Measurements from ENCODE around the gene SLC50A1.
"Not testable (repeated sequence)": the region's sequence is repeated elsewhere in the genome, so short reads cannot be mapped to it uniquely, and the experiment has no call there.

Gene SLC50A1

DNA sequence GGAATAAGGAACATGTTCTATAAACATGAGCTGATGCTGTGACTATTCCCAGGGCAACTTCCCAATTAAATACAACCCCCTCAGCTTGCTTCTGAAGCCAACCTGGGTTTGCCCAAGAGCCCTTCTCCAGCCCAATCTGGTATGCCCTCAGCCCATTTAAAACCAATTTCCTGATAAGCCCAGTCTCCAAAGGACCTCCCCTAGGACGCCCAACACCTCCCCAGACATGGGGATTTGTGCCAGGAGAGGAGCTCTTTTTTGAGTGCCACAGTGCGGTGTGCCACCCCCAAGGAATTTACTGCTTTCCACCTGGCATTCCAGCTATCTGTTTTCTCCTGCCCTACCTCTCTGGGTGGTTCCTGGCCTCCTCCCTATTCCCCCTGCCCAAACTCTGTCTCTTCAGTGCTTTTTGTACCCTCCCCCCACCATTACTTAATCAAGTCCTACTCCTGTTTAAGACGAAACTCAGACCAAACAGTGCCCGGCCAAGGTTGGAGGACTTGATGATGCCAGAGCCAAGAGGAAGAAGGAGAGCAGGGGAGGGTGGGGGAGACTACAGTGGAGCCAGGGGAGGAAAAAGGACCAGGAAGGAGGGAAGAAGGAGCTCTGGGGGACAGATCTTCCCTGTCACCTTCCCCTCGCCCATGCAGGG is 19.4 kb upstream of the SLC50A1 start:
- DNase-seq (ENCODE audit: low read depth) = no peak

DNA sequence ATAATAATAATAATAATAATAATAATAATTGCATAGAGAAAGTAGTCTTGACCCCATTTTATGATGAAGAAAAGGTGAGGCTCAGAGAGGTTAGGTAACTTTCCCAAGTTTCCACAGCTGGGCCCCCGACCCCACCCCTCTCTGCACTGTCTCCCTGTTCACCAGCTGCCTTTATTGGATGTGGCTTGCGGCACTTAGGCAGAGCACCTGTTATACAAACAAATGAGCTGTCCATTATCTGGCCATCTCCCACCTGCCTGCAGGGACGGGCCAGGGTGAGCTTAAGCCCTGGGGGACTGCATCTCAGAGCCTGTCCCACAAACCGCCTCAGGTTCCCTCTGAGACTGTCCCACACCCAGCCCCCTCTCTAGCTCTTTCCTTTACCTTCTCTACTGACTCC is 18.0 kb upstream of the SLC50A1 start:
- DNase-seq (ENCODE audit: low read depth) = no peak

DNA sequence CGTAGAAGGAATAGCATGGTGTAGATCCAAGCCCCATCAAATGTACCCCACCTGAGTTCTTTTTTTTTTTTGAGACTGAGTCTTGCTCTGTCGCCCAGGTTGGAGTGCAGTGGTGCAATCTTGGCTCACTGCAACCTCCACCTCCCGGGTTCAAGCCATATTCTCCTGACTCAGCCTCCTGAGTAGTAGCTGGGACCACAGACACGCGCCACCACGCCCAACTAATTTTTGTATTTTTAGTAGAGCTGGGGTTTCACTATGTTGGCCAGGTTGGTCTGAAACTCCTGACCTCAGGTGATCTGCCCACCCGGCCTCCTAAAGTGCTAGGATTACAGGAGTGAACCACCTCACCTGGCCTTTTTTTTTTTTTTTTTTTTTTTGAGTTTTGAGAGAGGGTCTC is 17.6 kb upstream of the SLC50A1 start:
- DNase-seq (ENCODE audit: low read depth) = not testable (repeated sequence)

DNA sequence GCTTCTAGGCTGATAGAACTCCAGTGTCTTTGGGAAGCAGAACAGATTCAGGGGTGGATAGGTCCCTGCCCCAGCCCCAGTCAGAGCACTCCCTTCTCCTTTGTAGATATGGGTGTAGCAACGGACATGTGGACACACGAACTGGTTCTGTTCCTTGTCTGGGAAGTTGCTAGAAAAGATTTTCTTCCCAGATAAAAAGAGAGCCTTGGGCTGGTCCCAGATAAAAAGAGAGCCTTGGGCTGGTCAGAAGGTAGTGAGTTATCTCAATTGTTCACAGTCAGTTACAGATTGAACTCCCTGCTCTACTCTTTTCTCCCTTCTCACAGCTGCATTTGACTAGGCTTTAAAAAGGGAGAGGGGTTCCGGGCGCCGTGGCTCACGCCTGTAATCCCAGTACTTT is 15.4 kb upstream of the SLC50A1 start:
- DNase-seq (ENCODE audit: low read depth) = no peak

DNA sequence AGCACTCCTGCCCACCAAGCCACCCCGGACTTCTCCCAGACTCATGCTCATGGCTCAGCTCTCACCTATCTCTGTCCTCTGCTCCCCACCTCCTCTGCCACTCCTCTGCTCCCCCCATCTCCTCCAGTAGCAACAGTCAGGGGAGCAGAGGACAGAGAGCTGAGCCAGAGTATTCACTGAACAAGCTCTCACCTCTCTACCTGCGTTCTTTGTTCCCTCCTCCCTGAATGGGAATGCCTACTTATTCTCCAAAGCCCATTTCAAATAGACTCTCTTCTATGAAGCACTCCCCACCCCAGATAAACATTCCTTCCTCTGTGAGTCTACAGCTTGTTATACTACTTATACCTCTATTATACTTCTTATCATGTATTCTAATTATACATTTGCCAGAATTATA is 14.4 kb upstream of the SLC50A1 start:
- no peak for DNase-seq (ENCODE audit: low read depth)

DNA sequence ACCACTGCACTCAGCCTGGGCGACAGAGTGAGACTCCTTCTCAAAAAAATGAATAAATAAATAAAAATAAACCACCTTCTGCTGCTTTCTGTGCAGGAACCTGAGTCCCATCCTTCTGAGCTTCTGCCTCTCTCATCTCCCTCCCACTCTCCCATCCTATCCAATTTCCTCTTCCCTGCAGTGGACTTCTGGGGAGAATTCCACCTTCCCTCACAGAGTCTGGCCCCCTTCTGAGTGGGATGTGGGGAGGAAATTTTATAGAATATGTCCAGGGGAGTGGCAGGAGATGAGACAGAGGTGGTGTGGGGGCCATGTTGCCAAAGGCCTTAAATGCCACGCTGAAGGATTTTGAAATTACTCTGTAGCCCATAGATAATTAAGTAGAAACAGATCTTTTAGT is 13.3 kb upstream of the SLC50A1 start:
- DNase-seq (ENCODE audit: low read depth) = no peak

DNA sequence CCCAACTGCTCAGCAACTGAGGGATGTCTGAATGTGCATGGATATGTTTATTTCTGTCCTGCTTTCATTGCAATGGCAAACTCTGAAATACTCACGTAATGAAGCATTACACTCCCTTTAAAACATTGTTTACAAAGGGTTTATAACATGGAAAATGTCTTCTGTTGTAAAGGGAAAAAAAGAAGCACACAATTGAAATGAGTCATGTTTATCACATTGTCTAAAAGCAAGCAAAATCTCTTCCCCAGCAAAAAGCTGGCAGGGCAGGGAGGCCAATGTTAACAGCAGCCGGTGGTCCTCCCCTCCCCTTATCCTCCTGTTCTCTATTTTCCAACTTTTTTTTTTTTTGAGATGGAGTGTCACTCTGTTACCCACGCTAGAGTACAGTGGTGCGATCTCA is 11.9 kb upstream of the SLC50A1 start:
- no peak for DNase-seq (ENCODE audit: low read depth)

DNA sequence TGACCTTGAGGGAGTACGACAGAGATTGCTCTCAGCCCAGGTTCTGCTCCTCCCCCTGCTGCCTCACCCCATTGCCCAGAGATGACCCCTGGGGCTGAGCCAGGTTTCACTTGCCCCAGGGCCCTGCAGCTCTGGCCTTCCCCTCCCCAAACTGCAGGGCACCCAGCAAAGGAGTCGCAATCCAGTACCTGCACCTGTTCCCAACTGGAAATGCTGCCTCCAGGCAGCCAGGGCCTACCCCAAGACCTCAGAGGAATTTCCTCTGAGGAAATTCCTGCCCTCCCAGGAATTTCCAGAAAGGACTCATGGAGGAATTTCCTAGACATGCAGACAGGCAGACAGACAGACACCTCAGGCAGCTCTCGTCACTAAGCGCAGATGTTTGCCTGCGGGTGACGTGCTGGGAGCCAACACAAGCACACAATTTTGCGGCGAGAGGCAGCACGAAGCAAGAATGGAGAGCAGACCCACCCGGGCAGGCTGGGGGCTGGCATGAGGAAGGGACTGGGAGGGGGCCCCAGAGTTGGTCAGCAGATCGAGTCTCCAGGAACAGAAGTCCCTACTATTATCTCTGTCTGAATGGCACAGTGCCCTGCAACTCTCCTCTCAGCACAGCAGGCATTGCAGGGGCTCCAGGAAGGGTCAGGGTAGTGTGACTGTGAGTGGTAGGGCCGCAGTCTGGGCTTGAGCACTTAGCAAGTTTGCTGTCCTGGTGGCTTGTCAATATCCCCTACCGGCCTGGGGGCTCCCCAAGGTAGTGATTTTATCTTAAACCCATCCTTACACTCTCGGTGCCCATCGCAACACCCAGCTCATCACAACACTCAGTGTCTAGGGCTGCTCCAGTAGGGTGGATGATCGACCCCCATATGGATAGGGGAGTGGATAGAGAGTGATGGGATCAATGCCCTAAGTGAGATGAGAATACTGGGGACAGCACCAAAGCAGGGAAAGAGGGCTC is 10.9 kb upstream of the SLC50A1 start:
- no peak for DNase-seq (ENCODE audit: low read depth)

DNA sequence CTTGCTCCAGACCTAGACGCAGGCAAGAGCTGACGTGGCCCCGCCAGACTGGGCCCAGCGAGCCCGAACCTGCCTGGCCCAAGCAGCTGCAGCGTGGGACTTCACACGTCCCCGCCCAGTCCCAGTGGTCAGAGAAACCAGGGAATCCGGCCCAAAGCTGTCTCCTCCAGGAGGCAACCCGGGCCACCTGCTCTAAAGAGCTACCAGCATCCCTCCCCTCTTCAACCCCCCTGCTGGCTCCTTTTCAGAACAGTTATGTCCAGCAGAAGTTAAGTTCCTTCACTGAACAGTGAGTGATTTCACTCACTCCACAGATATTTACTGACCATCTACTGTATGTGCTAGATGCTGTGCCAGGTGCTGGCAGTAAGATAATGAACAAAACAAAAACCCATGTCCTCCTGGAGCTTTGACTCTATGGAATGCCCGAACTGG is 10.1 kb upstream of the SLC50A1 start:
- DNase-seq (ENCODE audit: low read depth) = no peak

DNA sequence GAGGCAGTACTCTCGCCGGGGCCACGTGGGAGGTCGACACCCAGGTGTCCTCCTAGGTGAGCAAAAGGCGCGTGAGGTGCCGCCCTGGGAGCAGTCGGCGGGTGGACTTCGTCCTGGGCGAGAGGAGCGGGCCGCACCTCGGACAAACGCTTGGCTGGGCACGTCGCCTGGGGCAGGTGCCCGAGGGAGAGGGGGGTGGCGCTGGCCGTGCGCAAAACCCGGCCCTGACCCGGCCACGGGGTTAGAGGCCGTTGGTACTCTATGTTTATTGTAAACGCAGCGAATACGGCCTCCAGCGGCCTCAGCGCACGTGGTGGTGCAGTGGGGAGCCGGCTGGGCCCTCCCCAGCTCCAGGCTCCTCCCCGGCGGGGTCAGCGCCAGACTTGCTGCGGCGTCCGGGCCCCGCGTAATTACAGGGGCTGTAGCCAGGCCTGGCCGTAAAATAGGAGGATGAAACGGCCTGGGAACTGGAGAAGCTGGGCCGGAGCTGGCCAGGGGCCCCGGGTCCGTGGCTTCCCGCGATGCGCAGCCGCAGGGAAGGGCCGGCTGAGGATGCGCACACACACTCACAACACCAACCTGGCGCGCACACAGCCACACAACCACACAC is 9.6 kb upstream of the SLC50A1 start:
- DNase-seq (ENCODE audit: low read depth) = no peak

DNA sequence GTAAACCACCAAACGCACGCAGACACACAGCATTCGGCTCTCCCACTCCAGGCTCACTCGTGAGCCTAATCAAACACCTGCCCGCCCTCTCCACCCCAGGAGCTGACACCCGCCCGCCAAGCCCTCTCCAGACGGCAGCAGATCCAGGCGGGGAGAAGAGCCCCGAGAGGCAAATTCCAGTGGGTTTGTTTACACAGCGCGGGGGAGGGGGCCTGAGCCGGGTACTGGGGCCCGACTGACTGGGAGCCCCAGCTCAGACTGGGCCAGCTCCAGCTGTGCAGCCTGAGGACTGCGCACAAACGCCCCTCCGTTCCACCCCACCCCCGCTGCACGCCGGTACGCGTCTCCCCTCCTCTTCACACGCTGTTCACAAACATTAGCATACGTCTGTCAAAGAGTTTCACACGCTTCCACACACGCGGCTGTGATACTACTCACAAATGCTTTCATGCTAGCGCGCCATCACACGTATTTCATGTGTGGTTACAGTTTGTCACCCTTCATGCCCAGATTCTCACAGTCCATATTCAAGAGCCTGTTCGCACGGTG is 9.0 kb upstream of the SLC50A1 start:
- no peak for DNase-seq (ENCODE audit: low read depth)

DNA sequence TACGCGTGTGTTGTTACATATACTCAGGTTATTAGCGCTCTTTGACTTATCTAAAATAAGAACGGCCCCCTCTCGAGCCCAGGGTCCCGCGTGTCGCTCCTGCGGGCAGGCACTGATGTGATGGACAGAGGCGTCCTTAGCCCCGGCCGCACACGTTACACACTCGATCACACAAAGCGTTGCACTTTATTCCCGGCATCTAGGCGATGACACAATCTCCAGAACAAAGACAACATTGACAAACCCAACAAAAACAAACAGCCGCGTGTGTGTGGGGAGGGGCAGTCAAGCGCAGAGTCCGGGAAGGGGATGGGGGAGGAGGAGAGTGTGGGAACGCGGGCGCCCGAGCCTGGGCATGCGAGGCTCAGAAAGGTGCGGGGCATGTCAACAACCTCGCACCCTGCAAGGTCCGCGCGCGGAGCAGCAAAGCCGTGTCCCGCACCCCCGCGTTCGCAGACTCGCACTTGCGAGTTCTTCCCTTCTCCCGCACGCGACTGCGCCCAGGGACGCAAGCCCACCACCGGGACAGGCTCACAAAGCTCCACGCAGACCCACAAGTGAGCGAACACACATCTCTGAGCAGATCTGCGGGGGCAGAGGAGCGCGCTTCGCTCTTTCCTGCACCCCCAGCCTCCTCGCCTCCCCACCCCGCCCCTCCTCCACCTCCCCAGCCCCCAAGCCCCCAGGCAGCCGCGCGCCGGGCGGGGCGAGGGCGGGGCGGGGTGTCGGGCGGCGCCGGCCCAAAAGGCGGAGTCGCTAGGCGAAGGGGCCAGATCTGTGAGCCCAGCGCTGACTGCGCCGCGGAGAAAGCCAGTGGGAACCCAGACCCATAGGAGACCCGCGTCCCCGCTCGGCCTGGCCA is 8.3 kb upstream of the SLC50A1 start, which contains the start of gene EFNA1:
EFNA1 (plus strand) TSS at position 772 of the 862 bp plus-strand sequence. CDS start 102 bp downstream, outside the sequence.
- DNase-seq (ENCODE audit: low read depth) = no peak

DNA sequence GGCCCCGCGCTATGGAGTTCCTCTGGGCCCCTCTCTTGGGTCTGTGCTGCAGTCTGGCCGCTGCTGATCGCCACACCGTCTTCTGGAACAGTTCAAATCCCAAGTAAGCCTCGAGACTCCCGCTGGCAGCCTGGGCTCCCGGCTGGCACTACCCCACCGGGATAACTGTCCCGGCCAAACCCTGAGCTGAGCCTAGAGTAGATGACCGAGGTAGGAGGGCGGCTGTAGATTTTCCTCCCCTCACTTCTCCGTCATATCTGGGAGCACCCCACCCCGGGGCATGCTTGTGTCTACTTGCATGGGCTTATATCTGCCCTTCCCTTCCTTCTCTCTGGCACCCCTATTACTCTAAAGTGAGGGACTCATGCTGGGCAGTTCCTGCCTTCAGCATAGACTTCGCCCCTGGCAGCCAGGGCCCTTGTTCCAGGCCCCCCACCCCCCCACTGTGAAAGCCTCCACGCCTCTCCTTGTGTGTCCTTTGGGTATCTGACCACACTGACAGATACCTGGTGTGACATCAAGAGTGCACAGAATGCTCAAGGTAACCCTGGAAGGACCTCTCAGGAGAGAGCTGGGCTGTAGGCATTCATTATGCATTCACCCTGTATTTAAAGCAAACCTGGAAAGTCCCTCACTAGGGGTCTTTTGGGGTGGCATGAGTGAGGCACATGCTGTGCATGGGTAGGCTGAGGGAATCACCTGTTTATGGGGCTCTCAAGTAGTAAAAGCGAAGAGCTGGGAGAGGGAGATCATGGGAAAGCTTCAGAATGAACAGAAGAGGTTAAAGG is 7.5 kb upstream of the SLC50A1 start:
- DNase-seq (ENCODE audit: low read depth) = no peak

DNA sequence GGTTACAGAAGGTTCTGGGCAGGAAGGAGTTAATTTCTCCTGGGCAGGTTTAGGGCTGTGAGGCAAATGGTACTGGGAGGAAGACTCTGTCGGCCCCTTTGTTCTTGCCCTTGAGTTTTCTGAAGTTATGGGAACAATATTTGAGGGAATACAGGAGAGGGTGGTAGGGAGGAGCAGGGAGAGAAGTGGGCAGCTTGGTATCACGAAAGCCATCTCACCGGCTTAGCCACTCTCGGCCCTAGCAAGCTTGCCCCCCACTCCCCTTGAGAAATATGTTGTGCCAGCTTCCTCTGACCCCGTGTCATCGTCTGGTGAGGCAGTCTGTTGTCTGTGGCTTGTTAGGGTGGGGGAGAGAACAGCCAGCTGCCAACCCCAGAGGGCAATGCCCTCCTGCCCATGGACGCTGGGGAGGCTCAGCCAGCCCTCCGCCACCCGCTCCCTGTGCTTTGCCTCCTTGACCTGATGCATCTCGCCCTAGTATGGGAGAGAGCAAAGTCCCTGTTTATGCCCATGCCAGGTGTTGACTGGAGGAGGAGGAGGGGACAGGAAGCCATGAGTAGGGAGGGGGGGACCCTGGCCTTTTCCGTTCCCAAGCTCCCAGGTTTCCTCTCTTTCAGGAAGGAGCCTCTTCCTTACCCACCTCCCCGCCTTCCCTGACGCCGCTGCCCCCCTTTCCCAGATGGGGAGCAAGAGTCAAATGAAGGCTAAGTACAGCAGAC is 6.7 kb upstream of the SLC50A1 start:
- no peak for DNase-seq (ENCODE audit: low read depth)

DNA sequence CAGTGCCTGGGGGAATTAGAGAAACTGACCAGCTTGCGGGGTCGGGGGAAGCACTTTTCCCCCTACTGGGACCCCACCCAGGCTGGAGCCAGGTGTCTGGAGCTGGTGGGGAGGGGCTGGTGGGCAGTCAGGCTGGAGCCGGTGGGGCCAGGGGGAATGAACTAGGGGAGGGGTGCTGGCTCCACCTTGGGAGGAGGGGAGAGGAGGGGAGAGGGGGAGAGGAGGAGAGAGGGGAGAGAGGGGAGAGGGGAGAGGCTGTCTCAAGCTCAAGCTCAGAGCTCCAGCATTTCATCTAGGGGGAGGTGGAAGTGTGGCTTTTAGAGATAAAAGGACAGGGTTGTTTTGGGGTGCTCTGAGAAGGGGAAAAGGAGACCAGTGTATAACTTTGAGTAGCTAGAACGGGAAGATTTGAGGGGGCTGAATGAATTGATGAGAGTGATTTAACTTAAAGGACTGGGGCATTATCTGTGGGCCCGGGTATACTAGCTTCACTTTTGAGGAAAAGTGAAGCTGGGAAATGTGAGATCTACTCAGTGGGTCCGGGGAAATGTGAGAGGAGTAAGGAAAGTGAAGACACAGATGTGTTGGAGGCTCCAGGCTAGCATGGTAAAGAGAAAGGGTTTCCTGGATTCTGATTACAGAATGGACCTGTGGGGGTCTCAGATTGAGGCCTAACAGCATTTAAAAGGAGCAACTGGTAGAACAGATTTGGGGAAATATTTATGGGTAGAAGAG is 5.2 kb upstream of the SLC50A1 start:
- DNase-seq (ENCODE audit: low read depth) = no peak

DNA sequence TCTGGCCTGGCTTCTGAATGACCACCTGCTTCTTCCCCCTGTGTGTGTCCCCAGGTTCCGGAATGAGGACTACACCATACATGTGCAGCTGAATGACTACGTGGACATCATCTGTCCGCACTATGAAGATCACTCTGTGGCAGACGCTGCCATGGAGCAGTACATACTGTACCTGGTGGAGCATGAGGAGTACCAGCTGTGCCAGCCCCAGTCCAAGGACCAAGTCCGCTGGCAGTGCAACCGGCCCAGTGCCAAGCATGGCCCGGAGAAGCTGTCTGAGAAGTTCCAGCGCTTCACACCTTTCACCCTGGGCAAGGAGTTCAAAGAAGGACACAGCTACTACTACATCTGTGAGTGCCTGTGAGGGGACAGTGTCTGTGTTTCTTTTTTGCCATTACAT is 4.4 kb upstream of the SLC50A1 start:
- no peak for DNase-seq (ENCODE audit: low read depth)

DNA sequence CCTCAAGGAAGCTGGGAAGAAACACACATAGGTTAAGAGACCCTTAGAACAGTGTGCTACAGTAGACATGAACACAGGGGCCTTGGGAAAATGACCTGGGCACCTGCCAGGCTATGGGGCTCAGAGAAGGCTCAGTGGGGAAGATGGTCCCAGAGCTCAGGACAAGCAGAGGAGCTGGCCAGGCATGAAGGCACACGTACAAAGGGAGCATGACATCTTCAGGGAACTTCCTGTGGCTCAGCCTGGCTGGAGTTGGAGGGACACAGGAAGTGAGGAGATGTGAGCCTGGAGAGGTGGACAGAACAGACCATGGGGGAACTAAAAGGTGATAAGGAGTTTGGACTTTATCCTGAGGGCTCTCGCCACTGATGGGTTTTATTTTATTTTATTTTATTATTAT is 3.8 kb upstream of the SLC50A1 start:
- no peak for DNase-seq (ENCODE audit: low read depth)

DNA sequence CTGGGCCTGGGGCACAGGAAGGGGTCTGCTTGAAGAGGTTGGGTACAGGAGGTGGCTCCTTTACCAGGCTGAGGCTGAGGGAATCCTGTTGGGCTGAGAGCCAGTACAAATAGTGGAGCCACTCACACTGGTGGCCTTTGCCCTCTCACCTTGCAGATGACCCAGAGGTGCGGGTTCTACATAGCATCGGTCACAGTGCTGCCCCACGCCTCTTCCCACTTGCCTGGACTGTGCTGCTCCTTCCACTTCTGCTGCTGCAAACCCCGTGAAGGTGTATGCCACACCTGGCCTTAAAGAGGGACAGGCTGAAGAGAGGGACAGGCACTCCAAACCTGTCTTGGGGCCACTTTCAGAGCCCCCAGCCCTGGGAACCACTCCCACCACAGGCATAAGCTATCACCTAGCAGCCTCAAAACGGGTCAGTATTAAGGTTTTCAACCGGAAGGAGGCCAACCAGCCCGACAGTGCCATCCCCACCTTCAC is 1.8 kb upstream of the SLC50A1 start:
- DNase-seq (ENCODE audit: low read depth) = no peak

DNA sequence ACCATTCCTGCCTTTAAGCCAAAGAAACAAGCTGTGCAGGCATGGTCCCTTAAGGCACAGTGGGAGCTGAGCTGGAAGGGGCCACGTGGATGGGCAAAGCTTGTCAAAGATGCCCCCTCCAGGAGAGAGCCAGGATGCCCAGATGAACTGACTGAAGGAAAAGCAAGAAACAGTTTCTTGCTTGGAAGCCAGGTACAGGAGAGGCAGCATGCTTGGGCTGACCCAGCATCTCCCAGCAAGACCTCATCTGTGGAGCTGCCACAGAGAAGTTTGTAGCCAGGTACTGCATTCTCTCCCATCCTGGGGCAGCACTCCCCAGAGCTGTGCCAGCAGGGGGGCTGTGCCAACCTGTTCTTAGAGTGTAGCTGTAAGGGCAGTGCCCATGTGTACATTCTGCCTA is 1.3 kb upstream of the SLC50A1 start:
- DNase-seq (ENCODE audit: low read depth) = no peak

All from activated T-cell treated with anti-CD3 and anti-CD28 coated beads for 24 hours (primary cell).